H9 (cell line): Measurements from ENCODE around the gene DNAJA2. TPM values are rescaled to one million over a fixed set of nuclear protein-coding genes. Genes with fewer than 3 reads are reported as not detected.

Experiments
- DNase-seq: peaks from one replicate; pipeline ENCODE4 v3.0.0-alpha.2; 2017
- H2AFZ ChIP-seq: one replicate; pipeline ENCODE4 v1.6.1; 2013; ENCODE audit warnings: mild to moderate bottlenecking, low read length, control low read depth, moderate library complexity
- H2AK5ac ChIP-seq: 2 replicates; pipeline ENCODE4 v1.6.1; 2013; ENCODE audit warnings: low read length, control low read depth, mixed read lengths; ENCODE audit not compliant: insufficient read length
- H2BK120ac ChIP-seq: one replicate; pipeline ENCODE4 v1.6.1; 2013; ENCODE audit warnings: low read depth, mild to moderate bottlenecking, low read length, control low read depth, inconsistent platforms; ENCODE audit not compliant: poor library complexity, severe bottlenecking
- H2BK12ac ChIP-seq: 2 replicates; pipeline ENCODE4 v1.6.1; 2013; ENCODE audit warnings: low read length, control low read depth, mixed read lengths, low read depth; ENCODE audit not compliant: insufficient read length
- H2BK15ac ChIP-seq: 2 replicates; pipeline ENCODE4 v1.6.1; 2013; ENCODE audit warnings: low read depth, low read length, control low read depth
- H2BK20ac ChIP-seq: one replicate; pipeline ENCODE4 v1.6.1; 2013; ENCODE audit warnings: low read depth, mild to moderate bottlenecking, low read length, control low read depth, inconsistent platforms; ENCODE audit not compliant: poor library complexity, severe bottlenecking
- H2BK5ac ChIP-seq: 2 replicates; pipeline ENCODE4 v1.6.1; 2013; ENCODE audit warnings: low read length, control low read depth, mixed read lengths; ENCODE audit not compliant: insufficient read length
- H3K14ac ChIP-seq: 2 replicates; pipeline ENCODE4 v1.6.1; 2013; ENCODE audit warnings: low read length, control low read depth; ENCODE audit not compliant: insufficient read depth
- H3K18ac ChIP-seq: 2 replicates; pipeline ENCODE4 v1.6.1; 2013; ENCODE audit warnings: low read depth, mild to moderate bottlenecking, mixed read lengths, low read length, control low read depth; ENCODE audit not compliant: insufficient read length
- H3K23ac ChIP-seq: 2 replicates; pipeline ENCODE4 v1.6.1; 2013; ENCODE audit warnings: low read length, control low read depth, mixed read lengths, low read depth; ENCODE audit not compliant: insufficient read length
- H3K23me2 ChIP-seq: 2 replicates; pipeline ENCODE4 v1.6.1; 2013; ENCODE audit warnings: low read depth, mild to moderate bottlenecking, mixed read lengths, low read length, control low read depth; ENCODE audit not compliant: insufficient read length, poor library complexity, severe bottlenecking
- H3K27ac ChIP-seq: 2 replicates; pipeline ENCODE4 v1.5.1; 2013; ENCODE audit warnings: low read length, control low read depth, mixed read lengths, low read depth; ENCODE audit not compliant: insufficient read length
- H3K27me3 ChIP-seq: 2 replicates; pipeline ENCODE4 v1.6.1; 2013; ENCODE audit warnings: low read length, control low read depth, inconsistent platforms; ENCODE audit not compliant: insufficient read depth
- H3K4ac ChIP-seq: 2 replicates; pipeline ENCODE4 v1.6.1; 2013; ENCODE audit warnings: low read depth, mild to moderate bottlenecking, control low read depth, inconsistent platforms, low read length, moderate library complexity
- H3K4me1 ChIP-seq: 2 replicates; pipeline ENCODE4 v1.6.1; 2013; ENCODE audit warnings: low read length, control low read depth, inconsistent platforms; ENCODE audit not compliant: insufficient read depth
- H3K4me2 ChIP-seq: 2 replicates; pipeline ENCODE4 v1.6.1; 2013; ENCODE audit warnings: low read length, control low read depth, mixed read lengths; ENCODE audit not compliant: insufficient read length, insufficient read depth
- H3K56ac ChIP-seq: 2 replicates; pipeline ENCODE4 v1.6.1; 2013; ENCODE audit warnings: low read depth, mild to moderate bottlenecking, mixed read lengths, low read length, control low read depth; ENCODE audit not compliant: insufficient read length
- H3K79me1 ChIP-seq: 2 replicates; pipeline ENCODE4 v1.6.1; 2013; ENCODE audit warnings: low read depth, mild to moderate bottlenecking, moderate library complexity, low read length, control low read depth, inconsistent platforms; ENCODE audit not compliant: insufficient read depth, poor library complexity, severe bottlenecking
- H3K79me2 ChIP-seq: 2 replicates; pipeline ENCODE4 v1.6.1; 2013; ENCODE audit warnings: low read length, control low read depth, inconsistent platforms; ENCODE audit not compliant: insufficient read depth
- H3K9ac ChIP-seq: 2 replicates; pipeline ENCODE4 v1.6.1; 2013; ENCODE audit warnings: low read length, control low read depth, mixed read lengths; ENCODE audit not compliant: insufficient read length; ENCODE audit errors: extremely low read depth
- H3K9me3 ChIP-seq: one replicate; pipeline ENCODE4 v1.6.1; 2013; ENCODE audit warnings: low read depth, low read length, inconsistent platforms; ENCODE audit not compliant: control insufficient read depth
- H3T11ph ChIP-seq: one replicate; pipeline ENCODE4 v1.6.1; 2013; ENCODE audit warnings: mild to moderate bottlenecking, low read length, control low read depth, inconsistent platforms
- H4K20me1 ChIP-seq: one replicate; pipeline ENCODE4 v1.6.1; 2013; ENCODE audit not compliant: control insufficient read depth, insufficient read length, insufficient read depth
- H4K5ac ChIP-seq: 2 replicates; pipeline ENCODE4 v1.6.1; 2013; ENCODE audit warnings: low read depth, mild to moderate bottlenecking, mixed read lengths, low read length, control low read depth; ENCODE audit not compliant: insufficient read length
- H4K8ac ChIP-seq: replicated peaks from 2 replicates; pipeline ENCODE4 v1.6.1; 2013; ENCODE audit warnings: low read length, control low read depth, mixed read lengths, low read depth; ENCODE audit not compliant: insufficient read length
- H4K91ac ChIP-seq: 2 replicates; pipeline ENCODE4 v1.6.1; 2013; ENCODE audit warnings: low read depth, mild to moderate bottlenecking, moderate library complexity, mixed read lengths, low read length, control low read depth; ENCODE audit not compliant: insufficient read length
- H3K27ac Mint-ChIP-seq, 3 experiments: 2 replicates in 2 of 3; 3 replicates in 1 of 3; pipeline ENCODE4 v1.8.0; 2020 to 2021; ENCODE audit warnings: mixed read lengths in 3 of 3, mild to moderate bottlenecking in 1 of 3, moderate library complexity in 1 of 3
- H3K27me3 Mint-ChIP-seq: 2 replicates; pipeline ENCODE4 v1.8.0; 2021; ENCODE audit warnings: low read depth, mild to moderate bottlenecking, moderate library complexity, mixed read lengths
- H3K36me3 Mint-ChIP-seq, 3 experiments: 2 replicates in 2 of 3; 3 replicates in 1 of 3; pipeline ENCODE4 v1.8.0; 2020 to 2021; ENCODE audit warnings: low read depth in 3 of 3, mixed read lengths in 3 of 3; ENCODE audit not compliant: insufficient read depth in 1 of 3
- H3K4me1 Mint-ChIP-seq, 2 experiments: 2 replicates each; pipeline ENCODE4 v1.8.0; 2020; ENCODE audit warnings: mixed read lengths in 2 of 2
- H3K4me3 Mint-ChIP-seq, 2 experiments: 2 replicates in 1 of 2; 3 replicates in 1 of 2; pipeline ENCODE4 v1.8.0; 2020 to 2021; ENCODE audit warnings: mild to moderate bottlenecking in 2 of 2, mixed read lengths in 2 of 2, moderate library complexity in 1 of 2
- H3K9me3 Mint-ChIP-seq, 2 experiments: 2 replicates in 1 of 2; 3 replicates in 1 of 2; pipeline ENCODE4 v1.8.0; 2020; ENCODE audit warnings: mild to moderate bottlenecking in 2 of 2, mixed read lengths in 2 of 2, moderate library complexity in 1 of 2
- CTCF ChIP-seq: fragments of 200-600 bp; sonication (generic); conservative IDR thresholded peaks from 3 replicates; pipeline ENCODE4 v1.8.0; 2021; ENCODE audit warnings: antibody characterized with exemption, mild to moderate bottlenecking
- WGBS: extraction: QIAGEN DNeasy Blood & Tissue Kit; methylation state at CpG from one replicate; pipeline ENCODE4 v1.1.7; 2013; ENCODE audit warnings: missing lambda C conversion rate, low lambda C conversion rate, mixed read lengths; ENCODE audit not compliant: insufficient read length; ENCODE audit errors: extremely low coverage; 5-methylcytosine and 5-hydroxymethylcytosine counted together
- total RNA-seq: library from RNA; stranded (reverse); gene quantifications from 2 replicates; pipeline ENCODE4 v1.2.1, GENCODE V29; 2021

Gene DNAJA2
- total RNA-seq, 1 experiment from 2014 or later = 102 TPM

- no peak overlapping the region for H2AFZ ChIP-seq
- no peak for TF ChIP-seq CTCF
- no peaks in the 10 kb centered on the region for H3K79me2 ChIP-seq
- no peak overlapping the region for H4K91ac ChIP-seq
- H3K36me3 Mint-ChIP-seq = peaks cover 0 to 9% (median 4%) of the 10 kb centered on the region in 3 experiments; a peak in 3 of 7 replicates
- no peak overlapping the region for H3K18ac ChIP-seq
- H2BK12ac ChIP-seq = no peak overlapping the region
- H3K23ac ChIP-seq = no peak overlapping the region
- no peaks in the 10 kb centered on the region for H3K23me2 ChIP-seq
- no peaks in the 10 kb centered on the region for H3K27me3 ChIP-seq
- no peaks in the 10 kb centered on the region for H3K79me1 ChIP-seq
- WGBS = no CpG with 5 or more reads among the region's 16 CpGs
- no peaks in the 10 kb centered on the region for H4K20me1 ChIP-seq
- DNase-seq = peak; percentile 37
- no peak overlapping the region for H2AK5ac ChIP-seq
- no peak overlapping the region for H2BK120ac ChIP-seq
- peaks cover 8 to 10% of the 10 kb centered on the region in 2 experiments for H3K4me1 Mint-ChIP-seq
- H4K5ac ChIP-seq = no peak overlapping the region
- no peaks in the 10 kb centered on the region for H3K9me3 ChIP-seq
- no peaks in the 10 kb centered on the region for H3K27me3 Mint-ChIP-seq
- H2BK5ac ChIP-seq = no peak overlapping the region
- H3K56ac ChIP-seq = no peak overlapping the region
- no peaks in the 10 kb centered on the region for H3K4me1 ChIP-seq
- H3K4me3 Mint-ChIP-seq = no peak overlapping the region
- H2BK20ac ChIP-seq = no peak overlapping the region
- H3T11ph ChIP-seq = no peak overlapping the region
- H4K8ac ChIP-seq = no peak overlapping the region
- H2BK15ac ChIP-seq = no peak overlapping the region
- H3K27ac Mint-ChIP-seq = no peak overlapping the region
- H3K4ac ChIP-seq = no peak overlapping the region
- H3K9ac ChIP-seq = no peak overlapping the region
- peaks cover 7 to 9% of the 10 kb centered on the region in 2 experiments for H3K9me3 Mint-ChIP-seq
- no peak overlapping the region for H3K27ac ChIP-seq
- H3K4me2 ChIP-seq = no peak overlapping the region
- no peak overlapping the region for H3K14ac ChIP-seq
These were observed 18.5 kb upstream of the DNAJA2 start for GRCh38 chr16:46991729-46992704.
